LNCaP clone FGC (cell line): ENCODE data around the gene VWA1.
"Not testable (repeated sequence)": the region's sequence is repeated elsewhere in the genome, so short reads cannot be mapped to it uniquely, and the experiment has no call there.

Source experiments
- DNase-seq: peaks from one replicate; pipeline ENCODE4 v3.0.0-alpha.2; 2011; ENCODE audit warnings: low read depth
- H3K4me3 ChIP-seq: 2 replicates; pipeline ENCODE4 v1.5.1; 2011; ENCODE audit warnings: mild to moderate bottlenecking, low read depth, low read length, control low read depth
- CTCF ChIP-seq: IDR thresholded peaks from 2 replicates; pipeline ENCODE4 v1.5.1; 2012; ENCODE audit warnings: mild to moderate bottlenecking; ENCODE audit not compliant: control insufficient read depth, insufficient read depth; ENCODE audit errors: extremely low read depth

VWA1 gene

GRCh38 chr1:1449099-1449739, 13.7 kb downstream of the VWA1 start, which contains the start of gene ATAD3C:
ATAD3C (plus strand) TSS chr1:1449689; CDS start chr1:1450684, 995 bp downstream.
- DNase-seq = no peak
- no peak for TF ChIP-seq CTCF
- H3K4me3 ChIP-seq = no peak within 1 kb of the TSS

DNA sequence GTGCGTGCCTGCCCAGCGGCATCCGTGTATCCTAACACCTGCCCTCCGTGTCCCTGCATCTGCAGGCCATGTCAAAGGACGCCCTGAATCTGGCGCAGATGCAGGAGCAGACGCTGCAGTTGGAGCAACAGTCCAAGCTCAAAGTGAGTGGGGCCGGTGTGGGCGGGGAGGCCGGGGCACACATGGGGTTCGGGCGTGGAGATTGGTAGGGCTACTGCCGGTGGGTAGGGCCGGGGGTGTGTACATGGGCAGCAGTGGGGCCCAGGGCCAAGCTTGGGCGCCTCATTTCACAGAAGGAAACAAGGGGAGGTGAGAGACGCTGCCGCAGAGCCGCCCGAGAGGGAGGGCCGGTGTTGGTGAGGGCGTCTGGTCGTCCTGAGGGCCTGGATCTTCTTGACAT, 15.1 kb downstream of the VWA1 start:
- DNase-seq, H3K4me3 ChIP-seq: not testable (repeated sequence)

DNA sequence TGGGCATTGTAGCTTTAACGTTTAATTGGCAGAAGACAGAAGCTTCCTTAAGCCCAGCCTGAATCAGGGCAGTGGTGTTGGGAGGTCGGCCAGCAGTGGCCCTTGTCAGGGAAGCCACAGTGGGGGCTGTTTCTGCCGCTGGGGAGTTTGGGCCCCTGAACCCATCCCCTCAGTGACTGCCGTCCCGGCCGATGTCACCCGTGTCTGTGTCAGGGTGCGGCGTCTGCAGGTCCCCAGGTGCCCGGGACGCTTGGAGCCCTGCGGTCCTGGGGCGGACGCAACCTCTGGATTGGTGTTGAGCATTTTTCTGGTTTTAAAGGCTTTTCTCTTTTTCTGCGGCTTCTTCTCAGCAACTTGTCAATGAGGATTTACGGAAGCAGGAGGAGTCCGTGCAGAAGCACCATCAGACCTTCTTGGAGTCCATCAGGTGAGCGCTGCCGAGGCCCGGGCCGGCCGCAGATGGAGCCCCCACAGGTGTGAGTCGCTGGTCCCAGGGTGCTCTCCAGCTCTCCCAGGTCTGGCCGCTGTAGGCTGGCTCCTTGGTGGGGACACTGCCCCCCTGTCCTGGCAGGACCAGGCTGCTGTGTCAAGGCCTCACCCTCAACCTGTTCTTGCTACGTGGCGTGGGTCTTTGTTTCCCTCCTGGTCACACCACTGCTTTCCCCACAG, 16.3 kb downstream of the VWA1 start:
- no peak for TF ChIP-seq CTCF
- no peak for DNase-seq

DNA sequence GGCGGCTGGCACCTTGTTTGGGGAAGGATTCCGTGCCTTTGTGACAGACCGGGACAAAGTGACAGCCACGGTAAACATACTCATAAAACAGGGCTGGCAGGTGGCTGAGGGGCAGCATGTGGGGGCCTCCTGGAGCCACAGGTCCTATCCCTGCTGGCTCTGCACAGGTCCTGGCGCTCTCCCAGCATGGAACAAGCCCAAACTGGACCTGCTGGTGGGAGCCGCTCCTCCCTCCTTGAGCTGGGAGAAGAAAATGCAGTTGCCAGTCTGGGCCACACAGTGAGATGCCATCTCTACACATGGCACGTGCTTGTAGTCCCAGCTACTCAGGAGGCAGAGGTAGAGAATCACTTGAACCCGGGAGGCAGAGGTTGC, 16.9 kb downstream of the VWA1 start:
- H3K4me3 ChIP-seq, DNase-seq: not testable (repeated sequence)

More for the DNA sequence above, 16.3 kb downstream of the VWA1 start:
- no peak overlapping the region for H3K4me3 ChIP-seq

GRCh38 chr1:1452882-1453281, 17.4 kb downstream of the VWA1 start:
- no peak overlapping the region for H3K4me3 ChIP-seq
- no peak for DNase-seq
- no peak for TF ChIP-seq CTCF

- H3K4me3 ChIP-seq, DNase-seq: not testable (repeated sequence)
Measured at GRCh38 chr1:1454286-1455056, 19.0 kb downstream of the VWA1 start.

DNA sequence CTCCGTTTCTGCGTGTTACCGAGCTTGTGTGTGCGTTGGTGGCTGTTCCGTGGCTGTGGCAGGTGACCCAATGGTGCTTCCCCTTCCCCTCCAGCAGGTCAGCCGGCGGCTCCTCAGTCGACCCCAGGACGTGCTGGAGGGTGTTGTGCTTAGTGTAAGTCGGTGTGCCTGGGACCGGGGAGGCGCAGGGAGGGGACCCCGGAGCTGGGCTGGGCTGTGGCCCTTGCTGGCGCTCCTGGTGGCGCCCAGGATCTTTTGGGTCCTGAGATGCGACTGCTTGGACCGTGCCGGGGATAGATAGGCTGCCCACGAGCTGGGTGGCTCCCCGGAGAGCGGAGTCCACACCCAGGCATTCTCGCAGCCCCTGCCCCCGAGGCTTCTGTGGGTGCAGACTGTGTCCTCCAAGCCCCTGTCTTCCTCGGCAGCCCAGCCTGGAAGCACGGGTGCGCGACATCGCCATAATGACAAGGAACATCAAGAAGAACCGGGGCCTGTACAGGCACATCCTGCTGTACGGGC, 19.9 kb downstream of the VWA1 start:
- TF ChIP-seq CTCF = no peak
- no peak for DNase-seq
- no peak overlapping the region for H3K4me3 ChIP-seq

DNA sequence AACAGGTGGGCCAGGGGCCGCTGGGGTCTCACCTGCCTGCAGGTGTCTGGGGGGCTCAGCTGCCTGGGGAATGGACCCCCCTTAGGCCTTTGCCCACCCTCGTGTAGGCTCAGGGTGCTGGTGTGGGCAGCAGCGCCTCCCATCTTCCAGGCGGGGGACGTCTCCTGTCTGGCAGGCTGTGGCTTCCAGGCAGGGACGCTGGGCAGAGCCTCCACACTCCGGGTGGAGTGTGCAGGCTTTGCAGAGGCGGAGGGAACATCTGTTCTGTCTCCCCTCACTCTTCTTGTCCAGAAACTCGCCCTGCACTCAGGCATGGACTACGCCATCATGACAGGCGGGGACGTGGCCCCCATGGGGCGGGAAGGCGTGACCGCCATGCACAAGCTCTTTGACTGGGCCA, 20.4 kb downstream of the VWA1 start:
- DNase-seq, H3K4me3 ChIP-seq: not testable (repeated sequence)

DNA sequence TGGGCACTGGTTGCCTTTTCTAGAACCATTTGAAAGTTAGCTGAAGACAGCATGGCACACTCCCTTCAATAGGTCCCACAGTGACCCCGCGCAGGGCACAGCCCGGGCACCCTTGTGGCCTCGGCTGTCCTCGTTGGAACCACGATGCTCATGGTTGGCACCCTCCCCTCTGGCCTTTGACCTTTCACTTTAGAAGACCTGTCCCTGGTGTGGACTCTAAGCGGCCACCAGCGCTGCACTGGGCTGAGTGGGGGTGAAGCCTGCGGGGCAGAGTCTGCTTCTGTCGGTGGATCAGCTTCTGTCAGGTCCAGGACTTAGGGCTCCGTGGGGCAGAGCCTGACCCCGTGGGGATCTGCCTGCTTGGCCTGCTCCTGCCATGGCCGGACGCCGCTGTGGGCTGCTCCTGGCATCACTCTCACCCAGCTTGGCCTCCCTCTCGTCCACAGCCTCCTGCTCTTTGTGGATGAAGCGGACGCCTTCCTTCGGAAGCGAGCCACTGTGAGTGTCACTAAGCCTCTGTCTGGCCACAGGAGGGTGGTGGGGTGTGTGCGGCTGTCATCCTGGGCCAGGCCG, 21.3 kb downstream of the VWA1 start:
- DNase-seq, H3K4me3 ChIP-seq: not testable (repeated sequence)

DNA sequence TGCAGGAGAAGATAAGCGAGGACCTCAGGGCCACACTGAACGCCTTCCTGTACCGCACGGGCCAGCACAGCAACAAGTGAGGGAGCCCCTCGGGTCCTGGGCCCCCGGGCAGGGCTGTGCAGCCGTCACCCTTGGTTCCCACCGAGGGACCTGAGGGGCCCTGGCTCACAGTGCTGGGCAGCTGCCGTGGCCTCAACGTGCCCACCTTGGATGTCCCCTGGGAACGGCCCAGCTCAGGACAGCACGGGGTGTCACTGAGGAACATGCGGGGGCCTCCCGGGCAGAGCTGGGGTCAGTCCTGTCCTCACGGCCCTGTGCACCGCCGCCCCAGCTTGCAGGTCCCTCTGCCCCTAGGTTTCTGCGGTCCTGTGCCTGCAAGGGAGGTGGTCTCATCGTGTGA, 23.7 kb downstream of the VWA1 start:
- DNase-seq = not testable (repeated sequence)

DNA sequence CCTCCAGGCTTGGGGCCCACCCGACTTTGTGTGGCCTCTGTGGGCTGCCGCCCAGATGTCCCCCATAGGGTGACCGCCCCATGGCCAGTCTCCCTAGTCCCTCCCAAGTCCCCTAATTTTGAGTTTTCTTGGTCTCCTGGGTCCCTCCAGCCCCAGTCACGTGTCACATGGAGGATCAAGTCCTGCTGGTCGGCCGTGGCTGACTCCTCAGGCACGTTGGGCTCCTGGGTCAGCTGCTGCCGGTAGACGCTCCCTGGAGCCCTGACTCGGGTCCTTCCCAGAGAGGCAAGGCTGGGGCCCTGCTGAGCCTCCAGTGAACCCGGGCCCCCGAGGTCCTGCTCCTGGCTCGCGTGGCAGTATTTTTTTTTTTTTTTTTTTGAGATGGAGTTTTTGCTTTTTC, 24.2 kb downstream of the VWA1 start:
- H3K4me3 ChIP-seq, DNase-seq: not testable (repeated sequence)

More for the DNA sequence above, 23.7 kb downstream of the VWA1 start:
- not testable (repeated sequence) for H3K4me3 ChIP-seq
